Subcutaneous adipose tissue (tissue), 4 donors: ENCODE measurements around the gene FHOD1. TPM values are rescaled to one million over a fixed set of nuclear protein-coding genes. Genes with fewer than 3 reads are reported as not detected.

Source experiments
- CTCF ChIP-seq: fragments of 450-650 bp; IDR thresholded peaks from one replicate; pipeline ENCODE4 v1.5.1; 2016; ENCODE audit warnings: low read depth, mild to moderate bottlenecking, control low read depth, antibody characterized with exemption, moderate library complexity
- total RNA-seq, 4 donors: library from RNA; depleted of rRNA; stranded (reverse); fragments of >200 nt; gene quantifications; one replicate each; pipeline ENCODE4 v1.1.0, GENCODE V29; 2016

Gene FHOD1
- total RNA-seq, 4 donors from 2014 or later = 10.3 to 83.3 (median 20.9) TPM

GRCh38 chr16:67241008-67241900 is 6.0 kb downstream of the FHOD1 start:
- TF ChIP-seq CTCF = no peak

DNA sequence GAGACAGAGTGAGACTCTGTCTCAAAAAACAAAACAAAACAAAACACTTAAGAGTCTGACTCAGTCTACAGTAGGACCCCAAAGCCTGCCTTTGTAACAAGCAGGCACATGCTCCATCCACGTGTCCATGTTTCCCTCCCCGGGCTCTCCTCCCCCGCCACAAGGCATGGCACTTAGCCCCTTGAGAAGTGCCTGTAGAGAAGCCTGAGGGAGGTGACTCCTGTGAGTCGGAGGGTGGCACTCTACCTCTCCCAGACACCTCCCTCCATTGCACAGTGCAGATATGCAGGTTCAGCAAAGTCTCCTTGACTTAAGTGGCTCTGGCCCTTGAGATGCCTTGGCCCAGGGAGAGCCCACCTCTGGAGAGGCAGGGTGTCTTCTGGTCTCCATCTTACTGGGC is 6.8 kb downstream of the FHOD1 start:
- no peak for TF ChIP-seq CTCF

- no peak for TF ChIP-seq CTCF
Observed at GRCh38 chr16:67238806-67239470, 8.3 kb downstream of the FHOD1 start.

DNA sequence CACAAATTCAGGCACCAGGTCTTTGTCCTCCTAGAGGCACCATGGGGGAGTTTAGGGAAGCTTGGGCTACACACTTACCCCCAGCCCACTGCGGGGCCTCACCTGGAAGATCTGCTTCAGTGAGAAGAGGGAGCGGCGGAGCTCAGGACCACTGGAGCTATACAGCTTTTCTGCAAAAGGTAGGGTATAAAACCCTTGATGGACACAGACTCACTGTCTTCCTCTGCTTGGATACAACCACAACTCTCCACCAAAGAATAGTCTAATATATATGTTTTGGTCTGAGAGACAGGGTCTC is 9.1 kb downstream of the FHOD1 start:
- no peak for TF ChIP-seq CTCF

GRCh38 chr16:67237396-67238277 is 9.6 kb downstream of the FHOD1 start:
- TF ChIP-seq CTCF = no peak

DNA sequence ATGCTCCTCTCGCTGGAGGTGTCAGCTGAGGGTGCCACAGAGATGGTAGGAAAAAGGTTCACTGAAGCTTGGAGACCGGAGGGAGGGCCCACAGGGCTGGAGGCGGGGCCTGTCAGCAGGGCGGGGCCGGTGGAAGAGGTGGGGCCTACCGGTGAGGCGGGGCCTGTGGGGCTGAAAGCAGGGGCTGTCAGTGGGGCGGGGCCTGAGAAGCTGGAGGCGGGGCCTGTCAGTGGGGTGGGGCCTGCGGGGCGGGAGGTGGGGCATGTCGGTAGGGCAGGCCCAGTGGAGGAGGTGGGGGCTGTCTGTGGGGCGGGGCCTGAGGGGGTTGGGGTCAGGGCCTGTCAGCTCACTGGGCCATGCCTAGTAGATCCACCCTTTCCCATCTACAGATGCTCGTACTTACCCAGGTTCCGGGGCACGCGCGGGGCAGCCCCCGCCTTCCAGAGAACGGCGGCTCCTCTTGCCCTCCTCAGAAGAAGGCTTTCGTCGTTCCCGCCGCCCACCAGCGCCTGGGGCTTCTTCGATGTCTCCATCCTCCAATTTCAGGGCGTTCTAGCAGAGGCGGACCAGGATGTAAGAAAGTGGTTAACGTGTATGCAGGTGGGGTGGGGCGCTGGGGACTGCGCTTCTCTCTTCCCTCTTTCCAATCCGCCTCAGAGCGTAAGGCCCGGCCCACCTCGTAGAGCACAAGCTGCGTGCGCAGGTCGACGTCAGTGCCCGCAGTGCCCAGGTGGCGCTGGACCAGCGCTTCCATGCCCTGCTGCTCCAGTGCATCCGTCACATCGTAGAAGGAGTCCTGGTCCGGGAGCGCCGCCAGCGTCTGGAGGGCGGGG is 10.5 kb downstream of the FHOD1 start:
- no peak for TF ChIP-seq CTCF
